ENCODE data around the gene SBF2. TPM values are rescaled to one million over a fixed set of nuclear protein-coding genes. Genes with fewer than 3 reads are reported as not detected.
"Not testable (repeated sequence)": the region's sequence is repeated elsewhere in the genome, so short reads cannot be mapped to it uniquely, and the experiment has no call there.

Gene SBF2
- total and polyA plus RNA-seq, 5 donors from 2014 or later = 1.1 to 5.5 (median 2.1) TPM

- Histone ChIP-seq H3K9me3 (ENCODE audit: control insufficient read depth in 2 of 2, low read length in 2 of 2) (no peaks in the 10 kb centered on the region), H3K27me3 (ENCODE audit: control insufficient read depth, insufficient read depth, low read length) (peaks cover 1% of the 10 kb centered on the region), H3K27ac (ENCODE audit: insufficient read depth, low read length, poor library complexity, severe bottlenecking) (no peak overlapping the region), H3K4me3 (ENCODE audit: low read depth, low read length) (no peak overlapping the region), H3K4me1 (ENCODE audit: control insufficient read depth, insufficient read depth, low read length, poor library complexity, severe bottlenecking) (no peaks in the 10 kb centered on the region), H3K36me3 (ENCODE audit: control insufficient read depth, insufficient read depth, low read length) (no peaks in the 10 kb centered on the region)
- Mint-ChIP-seq H3K4me3 (no peak overlapping the region), H3K27ac (no peak overlapping the region), H3K9me3 (peaks cover 0 to 2% (median 0%) of the 10 kb centered on the region in 7 donors), H3K4me1 (no peaks in the 10 kb centered on the region), H3K36me3 (peaks cover 3% of the 10 kb centered on the region), H3K27me3 (no peaks in the 10 kb centered on the region)
- DNase-seq (no peak), ATAC-seq (ENCODE audit: low read depth in 2 of 2) (no peak)
Measured at GRCh38 chr11:9953994-9954626, 339.9 kb downstream of the SBF2 start.

- H3K4me3 Mint-ChIP-seq = no peak overlapping the region
- H3K4me1 Mint-ChIP-seq = no peaks in the 10 kb centered on the region
- no peaks in the 10 kb centered on the region for H3K36me3 Mint-ChIP-seq
- no peak overlapping the region for H3K27ac ChIP-seq (ENCODE audit: insufficient read depth, low read length, poor library complexity, severe bottlenecking)
- H3K4me3 ChIP-seq (ENCODE audit: low read depth, low read length) = no peak overlapping the region
- no peak overlapping the region for H3K27ac Mint-ChIP-seq
- peaks cover 1% of the 10 kb centered on the region for H3K27me3 ChIP-seq (ENCODE audit: control insufficient read depth, insufficient read depth, low read length)
- H3K9me3 ChIP-seq (ENCODE audit: control insufficient read depth in 2 of 2, low read length in 2 of 2) = no peaks in the 10 kb centered on the region
- H3K27me3 Mint-ChIP-seq = no peaks in the 10 kb centered on the region
- H3K36me3 ChIP-seq (ENCODE audit: control insufficient read depth, insufficient read depth, low read length) = no peaks in the 10 kb centered on the region
- ATAC-seq (ENCODE audit: low read depth in 2 of 2) (no peak), DNase-seq (no peak)
- no peaks in the 10 kb centered on the region for H3K4me1 ChIP-seq (ENCODE audit: control insufficient read depth, insufficient read depth, low read length, poor library complexity, severe bottlenecking)
- peaks cover 0 to 2% (median 0%) of the 10 kb centered on the region in 7 donors for H3K9me3 Mint-ChIP-seq
Measured at GRCh38 chr11:9952511-9953196, 341.4 kb downstream of the SBF2 start.

GRCh38 chr11:9951807-9952206, 342.2 kb downstream of the SBF2 start:
- Mint-ChIP-seq H3K9me3 (peaks cover 0 to 2% (median 0%) of the 10 kb centered on the region in 7 donors), H3K27me3 (no peaks in the 10 kb centered on the region)

DNA sequence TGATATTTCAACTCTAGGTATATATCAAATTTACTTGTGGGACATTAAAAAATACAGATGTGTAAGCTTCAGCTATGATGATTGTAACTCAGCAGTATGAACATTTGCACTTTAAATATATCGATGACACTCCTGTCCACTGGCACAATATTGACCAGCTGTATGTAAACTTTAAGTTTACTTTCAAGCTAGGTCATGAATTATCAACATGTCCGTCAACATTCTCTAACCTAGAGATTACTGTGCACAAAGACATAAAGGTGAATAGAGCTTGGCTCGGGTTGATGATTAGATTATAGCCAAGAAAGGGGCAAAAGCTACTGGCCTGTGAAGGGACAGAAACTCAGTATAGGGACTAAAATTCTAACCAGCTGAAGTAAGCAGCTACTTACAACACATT, 343.6 kb downstream of the SBF2 start:
- Mint-ChIP-seq H3K4me1 (no peaks in the 10 kb centered on the region), H3K36me3 (peaks cover 3% of the 10 kb centered on the region), H3K4me3 (no peak overlapping the region), H3K27ac (no peak overlapping the region), H3K27me3 (no peaks in the 10 kb centered on the region), H3K9me3 (peaks cover 0 to 7% (median 1%) of the 10 kb centered on the region in 7 donors)
- Histone ChIP-seq H3K4me1 (ENCODE audit: control insufficient read depth, insufficient read depth, low read length, poor library complexity, severe bottlenecking) (no peaks in the 10 kb centered on the region), H3K27me3 (ENCODE audit: control insufficient read depth, insufficient read depth, low read length) (peaks cover 1% of the 10 kb centered on the region), H3K4me3 (ENCODE audit: low read depth, low read length) (no peak overlapping the region), H3K9me3 (ENCODE audit: control insufficient read depth in 2 of 2, low read length in 2 of 2) (no peaks in the 10 kb centered on the region), H3K27ac (ENCODE audit: insufficient read depth, low read length, poor library complexity, severe bottlenecking) (no peak overlapping the region), H3K36me3 (ENCODE audit: control insufficient read depth, insufficient read depth, low read length) (no peaks in the 10 kb centered on the region)
- DNase-seq = no peak
- no peak for ATAC-seq (ENCODE audit: low read depth in 2 of 2)

More at GRCh38 chr11:9951807-9952206, 342.2 kb downstream of the SBF2 start:
- H3K36me3 Mint-ChIP-seq = no peaks in the 10 kb centered on the region
- no peak overlapping the region for H3K27ac Mint-ChIP-seq
- no peak overlapping the region for H3K4me3 Mint-ChIP-seq
- ATAC-seq (ENCODE audit: low read depth in 2 of 2) = no peak
- H3K27me3 ChIP-seq (ENCODE audit: control insufficient read depth, insufficient read depth, low read length) = peaks cover 1% of the 10 kb centered on the region
- H3K36me3 ChIP-seq (ENCODE audit: control insufficient read depth, insufficient read depth, low read length) = no peaks in the 10 kb centered on the region
- H3K4me1 Mint-ChIP-seq = no peaks in the 10 kb centered on the region
- no peaks in the 10 kb centered on the region for H3K4me1 ChIP-seq (ENCODE audit: control insufficient read depth, insufficient read depth, low read length, poor library complexity, severe bottlenecking)
- no peak overlapping the region for H3K4me3 ChIP-seq (ENCODE audit: low read depth, low read length)
- H3K27ac ChIP-seq (ENCODE audit: insufficient read depth, low read length, poor library complexity, severe bottlenecking) = no peak overlapping the region
- no peak for DNase-seq
- no peaks in the 10 kb centered on the region for H3K9me3 ChIP-seq (ENCODE audit: control insufficient read depth in 2 of 2, low read length in 2 of 2)

DNA sequence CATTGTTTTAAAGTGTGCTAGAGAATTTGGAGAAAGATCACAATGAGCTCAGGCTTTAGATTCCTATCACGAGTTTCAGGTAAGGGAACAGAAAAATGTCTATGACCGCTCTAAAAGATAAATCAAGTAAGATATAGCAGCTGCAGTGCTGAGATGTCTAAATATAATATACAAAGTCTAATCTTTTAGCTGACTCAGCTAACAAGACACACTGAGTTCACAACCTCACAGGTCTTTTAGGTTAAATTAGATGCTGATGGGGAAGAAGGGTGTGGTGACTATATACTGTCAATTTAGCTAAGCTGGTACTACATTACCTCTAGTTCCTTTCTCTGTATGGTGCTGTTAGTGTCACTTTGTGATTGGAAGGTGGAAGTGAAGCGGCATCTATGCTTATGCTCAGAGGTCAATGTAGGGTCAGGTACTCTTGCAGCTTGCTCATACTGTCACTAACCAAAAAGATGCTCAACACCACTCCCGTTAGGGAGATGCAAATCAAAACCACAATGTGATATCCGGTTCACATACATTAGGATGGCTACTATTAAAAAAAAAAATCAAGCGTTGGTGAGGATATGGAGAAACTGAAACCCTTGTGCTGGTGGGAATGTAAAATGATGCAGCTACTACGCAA, 346.7 kb downstream of the SBF2 start:
- H3K4me1 ChIP-seq (ENCODE audit: control insufficient read depth, insufficient read depth, low read length, poor library complexity, severe bottlenecking) = no peaks in the 10 kb centered on the region
- Mint-ChIP-seq H3K36me3 (peaks cover 6% of the 10 kb centered on the region), H3K4me3 (no peak overlapping the region), H3K27ac (no peak overlapping the region), H3K27me3 (no peaks in the 10 kb centered on the region), H3K4me1 (no peaks in the 10 kb centered on the region), H3K9me3 (peaks cover 0 to 11% (median 0%) of the 10 kb centered on the region in 7 donors)
- no peak overlapping the region for H3K4me3 ChIP-seq (ENCODE audit: low read depth, low read length)
- DNase-seq (no peak), ATAC-seq (ENCODE audit: low read depth in 2 of 2) (no peak)
- H3K27ac ChIP-seq (ENCODE audit: insufficient read depth, low read length, poor library complexity, severe bottlenecking) = no peak overlapping the region
- H3K9me3 ChIP-seq (ENCODE audit: control insufficient read depth in 2 of 2, low read length in 2 of 2) = no peaks in the 10 kb centered on the region
- no peaks in the 10 kb centered on the region for H3K36me3 ChIP-seq (ENCODE audit: control insufficient read depth, insufficient read depth, low read length)
- no peaks in the 10 kb centered on the region for H3K27me3 ChIP-seq (ENCODE audit: control insufficient read depth, insufficient read depth, low read length)

- peaks cover 0 to 11% (median 0%) of the 10 kb centered on the region in 7 donors for H3K9me3 Mint-ChIP-seq
- H3K4me1 Mint-ChIP-seq; H3K4me3 Mint-ChIP-seq; H3K36me3 ChIP-seq (ENCODE audit: control insufficient read depth, insufficient read depth, low read length); DNase-seq; H3K27me3 ChIP-seq (ENCODE audit: control insufficient read depth, insufficient read depth, low read length); H3K9me3 ChIP-seq (ENCODE audit: control insufficient read depth in 2 of 2, low read length in 2 of 2); H3K4me3 ChIP-seq (ENCODE audit: low read depth, low read length); H3K4me1 ChIP-seq (ENCODE audit: control insufficient read depth, insufficient read depth, low read length, poor library complexity, severe bottlenecking); H3K27ac Mint-ChIP-seq; H3K27me3 Mint-ChIP-seq; H3K27ac ChIP-seq (ENCODE audit: insufficient read depth, low read length, poor library complexity, severe bottlenecking); H3K36me3 Mint-ChIP-seq; ATAC-seq (ENCODE audit: low read depth in 2 of 2): not testable (repeated sequence)
Measured at GRCh38 chr11:9945680-9946079, 348.3 kb downstream of the SBF2 start.

GRCh38 chr11:9943386-9944110, 350.5 kb downstream of the SBF2 start:
- Histone ChIP-seq H3K4me1 (ENCODE audit: control insufficient read depth, insufficient read depth, low read length, poor library complexity, severe bottlenecking) (no peaks in the 10 kb centered on the region), H3K4me3 (ENCODE audit: low read depth, low read length) (no peak overlapping the region), H3K27ac (ENCODE audit: insufficient read depth, low read length, poor library complexity, severe bottlenecking) (no peak overlapping the region), H3K27me3 (ENCODE audit: control insufficient read depth, insufficient read depth, low read length) (no peaks in the 10 kb centered on the region), H3K36me3 (ENCODE audit: control insufficient read depth, insufficient read depth, low read length) (no peaks in the 10 kb centered on the region), H3K9me3 (ENCODE audit: control insufficient read depth in 2 of 2, low read length in 2 of 2) (no peaks in the 10 kb centered on the region)
- Mint-ChIP-seq H3K4me1 (no peaks in the 10 kb centered on the region), H3K36me3 (peaks cover 6% of the 10 kb centered on the region), H3K27ac (no peak overlapping the region), H3K27me3 (no peaks in the 10 kb centered on the region), H3K4me3 (no peak overlapping the region), H3K9me3 (peaks cover 0 to 11% (median 0%) of the 10 kb centered on the region in 7 donors)
- DNase-seq = no peak
- no peak for ATAC-seq (ENCODE audit: low read depth in 2 of 2)
